ENCODE results near the gene OR1D5. TPM values are rescaled to one million over a fixed set of nuclear protein-coding genes. Genes with fewer than 3 reads are reported as not detected.

OR1D5 gene
- total RNA-seq, 2 experiments from 2014 or later = not detected

GRCh38 chr17:3026125-3026855 is 37.1 kb downstream of the OR1D5 start:
- ATAC-seq (no peak), DNase-seq (no peak)
- Mint-ChIP-seq H3K36me3 (ENCODE audit: low read depth) (peaks cover 20% of the 10 kb centered on the region), H3K27me3 (no peaks in the 10 kb centered on the region), H3K4me1 (ENCODE audit: low read depth) (no peaks in the 10 kb centered on the region), H3K9me3 (peaks cover 11% of the 10 kb centered on the region), H3K4me3 (no peak overlapping the region), H3K27ac (no peak overlapping the region)
- ChIA-PET POLR2A (no interaction called here), CTCF (interaction anchor here (1.4 kb wide), 1 partner anchor 178 kb away, joined by 4 read pairs; no protein-coding TSS in a partner anchor)
- no peak for TF ChIP-seq CTCF (IDR thresholded peaks at IDR 0.05)
- intact Hi-C loops (cut with micrococcal nuclease) = no loop called here

- Mint-ChIP-seq H3K36me3 (ENCODE audit: low read depth) (peaks cover 26% of the 10 kb centered on the region), H3K27me3 (no peaks in the 10 kb centered on the region), H3K9me3 (peaks cover 11% of the 10 kb centered on the region), H3K27ac (no peak overlapping the region), H3K4me1 (ENCODE audit: low read depth) (no peaks in the 10 kb centered on the region), H3K4me3 (no peak overlapping the region)
- no peak for TF ChIP-seq CTCF (IDR thresholded peaks at IDR 0.05)
- ATAC-seq (no peak), DNase-seq (no peak)
- ChIA-PET POLR2A (no interaction called here), CTCF (no interaction called here)
- intact Hi-C loops (cut with micrococcal nuclease) = no loop called here
Observed at GRCh38 chr17:3025421-3026124, 37.8 kb downstream of the OR1D5 start.

GRCh38 chr17:3024346-3024745 is 39.1 kb downstream of the OR1D5 start:
- DNase-seq = no peak
- Mint-ChIP-seq H3K27me3 (no peaks in the 10 kb centered on the region), H3K4me3 (no peak overlapping the region), H3K9me3 (peaks cover 11% of the 10 kb centered on the region), H3K36me3 (ENCODE audit: low read depth) (peaks cover 26% of the 10 kb centered on the region), H3K27ac (no peak overlapping the region), H3K4me1 (ENCODE audit: low read depth) (no peaks in the 10 kb centered on the region)
- TF ChIP-seq CTCF (IDR thresholded peaks at IDR 0.05) = no peak
- intact Hi-C loops (cut with micrococcal nuclease) = no loop called here
- POLR2A ChIA-PET = no interaction called here
- ATAC-seq = no peak
- CTCF ChIA-PET = no interaction called here

GRCh38 chr17:3022197-3022596 is 41.2 kb downstream of the OR1D5 start:
- no peaks in the 10 kb centered on the region for H3K27me3 Mint-ChIP-seq
- DNase-seq = no peak
- no peaks in the 10 kb centered on the region for H3K4me1 Mint-ChIP-seq (ENCODE audit: low read depth)
- ChIA-PET POLR2A (no interaction called here), CTCF (interaction anchor here (1.9 kb wide), 1 partner anchor 9 kb away, joined by 6 read pairs; no protein-coding TSS in a partner anchor)
- intact Hi-C loops (cut with micrococcal nuclease) = no loop called here
- peaks cover 26% of the 10 kb centered on the region for H3K36me3 Mint-ChIP-seq (ENCODE audit: low read depth)
- peaks cover 11% of the 10 kb centered on the region for H3K9me3 Mint-ChIP-seq
- TF ChIP-seq CTCF (IDR thresholded peaks at IDR 0.05) = no peak
- no peak overlapping the region for H3K27ac Mint-ChIP-seq
- no peak for ATAC-seq
- no peak overlapping the region for H3K4me3 Mint-ChIP-seq

GRCh38 chr17:3020381-3020780 is 43.0 kb downstream of the OR1D5 start:
- Mint-ChIP-seq H3K4me1 (ENCODE audit: low read depth) (no peaks in the 10 kb centered on the region), H3K27ac (no peak overlapping the region), H3K9me3 (peaks cover 11% of the 10 kb centered on the region), H3K27me3 (no peaks in the 10 kb centered on the region), H3K4me3 (no peak overlapping the region), H3K36me3 (ENCODE audit: low read depth) (peaks cover 26% of the 10 kb centered on the region)
- no peak for ATAC-seq
- CTCF ChIA-PET = interaction anchor here (1.2 kb wide), 1 partner anchor 171 kb away, joined by 3 read pairs; no protein-coding TSS in a partner anchor
- TF ChIP-seq CTCF (IDR thresholded peaks at IDR 0.05) = no peak
- intact Hi-C loops (cut with micrococcal nuclease) = no loop called here
- POLR2A ChIA-PET = no interaction called here
- DNase-seq = no peak
